Keratinocyte (primary cell): ENCODE measurements around the gene SYTL2. TPM values are rescaled to one million over a fixed set of nuclear protein-coding genes. Genes with fewer than 3 reads are reported as not detected.

ENCODE experiments used
- DNase-seq: peaks from one replicate; pipeline ENCODE4 v3.0.0-alpha.2; 2011; ENCODE audit warnings: low read depth, missing footprints, low spot score
- FAIRE-seq: peaks from 2 replicates; lab custom pipeline; 2011; peaks lifted over from hg19 to GRCh38; lab: Jason Lieb, UNC
- H2AFZ ChIP-seq: 2 replicates; pipeline ENCODE4 v1.6.0; 2012; ENCODE audit warnings: low read length, control low read depth, inconsistent platforms; ENCODE audit not compliant: control insufficient read depth
- H3K27ac ChIP-seq: 2 replicates; pipeline ENCODE4 v1.5.1; 2011; ENCODE audit warnings: low read length; ENCODE audit not compliant: control insufficient read depth, insufficient read depth
- H3K27me3 ChIP-seq: 3 replicates; pipeline ENCODE4 v1.6.0; 2011; ENCODE audit warnings: low read length; ENCODE audit not compliant: control insufficient read depth, insufficient read depth; ENCODE audit errors: extremely low read depth
- H3K36me3 ChIP-seq, 2 experiments: 2 replicates in 1 of 2; 3 replicates in 1 of 2; pipeline ENCODE4 v1.5.1; 2011; ENCODE audit warnings: low read length in 2 of 2, mild to moderate bottlenecking in 1 of 2; ENCODE audit not compliant: control insufficient read depth in 2 of 2, insufficient read depth in 2 of 2; ENCODE audit errors: extremely low read depth in 1 of 2
- H3K4me1 ChIP-seq: 3 replicates; pipeline ENCODE4 v1.5.1; 2011; ENCODE audit warnings: low read length; ENCODE audit not compliant: control insufficient read depth, insufficient read depth; ENCODE audit errors: extremely low read depth
- H3K4me2 ChIP-seq: 3 replicates; pipeline ENCODE4 v1.6.0; 2011; ENCODE audit warnings: low read depth, low read length; ENCODE audit not compliant: control insufficient read depth, insufficient read depth; ENCODE audit errors: extremely low read depth
- H3K4me3 ChIP-seq, 3 experiments: fragments of 200-600 bp in 1 of 3; sonication (generic) in 1 of 3; 2 replicates in 2 of 3; 3 replicates in 1 of 3; pipeline ENCODE4 v1.5.1; 2011 to 2016; ENCODE audit warnings: low read length in 3 of 3, mild to moderate bottlenecking in 3 of 3, control low read depth in 2 of 3, inconsistent platforms in 1 of 3, low read depth in 1 of 3, mixed read lengths in 1 of 3, mixed run types in 1 of 3, moderate library complexity in 1 of 3; ENCODE audit not compliant: control insufficient read depth in 2 of 3, insufficient read depth in 2 of 3; ENCODE audit errors: extremely low read depth in 1 of 3
- H3K79me2 ChIP-seq: 2 replicates; pipeline ENCODE4 v1.6.0; 2012; ENCODE audit warnings: low read length; ENCODE audit not compliant: control insufficient read depth, insufficient read depth
- H3K9ac ChIP-seq: 3 replicates; pipeline ENCODE4 v1.6.0; 2011; ENCODE audit warnings: low read length; ENCODE audit not compliant: control insufficient read depth, insufficient read depth; ENCODE audit errors: extremely low read depth
- H3K9me1 ChIP-seq: 3 replicates; pipeline ENCODE4 v1.6.0; 2011; ENCODE audit warnings: low read length; ENCODE audit not compliant: control insufficient read depth, insufficient read depth; ENCODE audit errors: extremely low read depth
- H3K9me3 ChIP-seq: 2 replicates; pipeline ENCODE4 v1.5.1; 2012; ENCODE audit warnings: low read depth, low read length; ENCODE audit not compliant: control insufficient read depth
- H4K20me1 ChIP-seq: 3 replicates; pipeline ENCODE4 v1.6.0; 2011; ENCODE audit warnings: low read length; ENCODE audit not compliant: control insufficient read depth, insufficient read depth; ENCODE audit errors: extremely low read depth
- EZH2 ChIP-seq: IDR thresholded peaks from one replicate; pipeline ENCODE4 v1.6.1; 2012; ENCODE audit warnings: inconsistent platforms, mild to moderate bottlenecking, low read length, moderate library complexity
- dilution Hi-C: fragments of 300-500 bp; cut with MboI; formaldehyde crosslinking; loops from one replicate; pipeline ENCODE4 v1.7.0; 2020; ENCODE audit warnings: low sequenced_read_pairs; ENCODE audit not compliant: extremely low pct_ligation_motif_present
- polyA plus RNA-seq, 5 experiments: library from polyadenylated mRNA; depleted of rRNA in 3 of 5; stranded (reverse) in 3 of 5; stranded (forward) in 1 of 5; unstranded in 1 of 5; fragments of >200 nt; gene quantifications; 1 replicate in 1 of 5; 2 replicates in 3 of 5; 3 replicates in 1 of 5; pipeline versions ENCODE4 v1.2.1 to v1.2.3, GENCODE V29; 2011 to 2012; ENCODE audit warnings: missing spikeins in 2 of 5, low read depth in 1 of 5, low replicate concordance in 1 of 5
- TF ChIP-seq, protein P1 (sequence below), 3 experiments: IDR thresholded peaks in 1 of 3; conservative IDR thresholded peaks in 1 of 3; optimal IDR thresholded peaks in 1 of 3; 2 replicates in 2 of 3; 3 replicates in 1 of 3; pipeline versions ENCODE3 to v1.5.1; 2011; ENCODE audit warnings: low read length in 3 of 3, mild to moderate bottlenecking in 3 of 3, moderate library complexity in 2 of 3, control low read depth in 1 of 3, inconsistent platforms in 1 of 3; ENCODE audit not compliant: insufficient read depth in 2 of 3; ENCODE audit errors: extremely low read depth in 1 of 3

Gene SYTL2
- polyA plus RNA-seq, 1 donor (not counting 4 experiments of a cell fraction or from before 2014, with no cell fraction given): 3.1 TPM

- TF ChIP-seq, protein P1, sequence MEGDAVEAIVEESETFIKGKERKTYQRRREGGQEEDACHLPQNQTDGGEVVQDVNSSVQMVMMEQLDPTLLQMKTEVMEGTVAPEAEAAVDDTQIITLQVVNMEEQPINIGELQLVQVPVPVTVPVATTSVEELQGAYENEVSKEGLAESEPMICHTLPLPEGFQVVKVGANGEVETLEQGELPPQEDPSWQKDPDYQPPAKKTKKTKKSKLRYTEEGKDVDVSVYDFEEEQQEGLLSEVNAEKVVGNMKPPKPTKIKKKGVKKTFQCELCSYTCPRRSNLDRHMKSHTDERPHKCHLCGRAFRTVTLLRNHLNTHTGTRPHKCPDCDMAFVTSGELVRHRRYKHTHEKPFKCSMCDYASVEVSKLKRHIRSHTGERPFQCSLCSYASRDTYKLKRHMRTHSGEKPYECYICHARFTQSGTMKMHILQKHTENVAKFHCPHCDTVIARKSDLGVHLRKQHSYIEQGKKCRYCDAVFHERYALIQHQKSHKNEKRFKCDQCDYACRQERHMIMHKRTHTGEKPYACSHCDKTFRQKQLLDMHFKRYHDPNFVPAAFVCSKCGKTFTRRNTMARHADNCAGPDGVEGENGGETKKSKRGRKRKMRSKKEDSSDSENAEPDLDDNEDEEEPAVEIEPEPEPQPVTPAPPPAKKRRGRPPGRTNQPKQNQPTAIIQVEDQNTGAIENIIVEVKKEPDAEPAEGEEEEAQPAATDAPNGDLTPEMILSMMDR (optimal IDR thresholded peaks at IDR 0.05 in 1 of 3, IDR thresholded peaks at IDR 0.05 in 1 of 3, conservative IDR thresholded peaks at IDR 0.05 in 1 of 3; ENCODE audit: extremely low read depth in 1 of 3, insufficient read depth in 2 of 3, low read length in 3 of 3): no peak
- TF ChIP-seq EZH2: no peak
- FAIRE-seq (no peak), DNase-seq (no peak)
- dilution Hi-C loops: no loop called here
- Histone ChIP-seq H3K9me3 (no peaks in the 10 kb centered on the region), H3K9ac (no peak overlapping the region), H2AFZ (no peak overlapping the region), H3K4me3 (no peak overlapping the region), H3K4me1 (no peaks in the 10 kb centered on the region), H3K9me1 (no peaks in the 10 kb centered on the region), H3K27me3 (no peaks in the 10 kb centered on the region), H3K36me3 (no peaks in the 10 kb centered on the region), H3K4me2 (no peak overlapping the region), H4K20me1 (no peaks in the 10 kb centered on the region), H3K79me2 (no peaks in the 10 kb centered on the region), H3K27ac (no peak overlapping the region)
Measured at GRCh38 chr11:85748455-85748891, 62.5 kb downstream of the SYTL2 start.

DNA sequence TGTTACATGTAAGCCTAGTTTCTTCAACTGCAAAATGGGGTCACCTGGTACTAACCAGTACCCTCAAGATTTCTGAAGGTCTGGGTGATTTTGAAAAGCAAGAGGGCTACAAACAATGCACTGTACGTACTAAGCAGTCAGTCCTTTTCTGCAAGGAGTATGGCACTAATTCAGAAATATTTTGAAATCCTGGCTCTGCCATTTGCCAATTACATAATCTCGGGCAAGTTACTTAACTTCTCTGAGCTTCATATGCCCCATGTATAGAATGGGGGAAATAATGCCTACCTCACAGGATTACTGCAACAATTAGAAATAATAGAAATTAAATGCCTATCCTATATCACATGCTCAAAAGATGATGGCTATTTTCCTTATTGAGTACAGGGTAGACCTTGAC lies 64.3 kb downstream of the SYTL2 start:
- Histone ChIP-seq H4K20me1 (no peaks in the 10 kb centered on the region), H2AFZ (no peak overlapping the region), H3K4me3 (no peak overlapping the region), H3K9me3 (no peaks in the 10 kb centered on the region), H3K36me3 (no peaks in the 10 kb centered on the region), H3K27me3 (no peaks in the 10 kb centered on the region), H3K4me1 (peaks cover 10% of the 10 kb centered on the region), H3K9ac (no peak overlapping the region), H3K9me1 (no peaks in the 10 kb centered on the region), H3K79me2 (no peaks in the 10 kb centered on the region), H3K4me2 (no peak overlapping the region), H3K27ac (no peak overlapping the region)
- DNase-seq (no peak), FAIRE-seq (no peak)
- dilution Hi-C loops: no loop called here
- TF ChIP-seq, protein P1 (optimal IDR thresholded peaks at IDR 0.05 in 1 of 3, IDR thresholded peaks at IDR 0.05 in 1 of 3, conservative IDR thresholded peaks at IDR 0.05 in 1 of 3; ENCODE audit: extremely low read depth in 1 of 3, insufficient read depth in 2 of 3, low read length in 3 of 3): no peak
- TF ChIP-seq EZH2: no peak
